A549 treated with GW870086 at 1 μM for 4 hours (cell line): Measurements from ENCODE around the gene SVIL. TPM values are rescaled to one million over a fixed set of nuclear protein-coding genes. Genes with fewer than 3 reads are reported as not detected.

Experiments used
- total RNA-seq: library from RNA; stranded (reverse); fragments of 200-300 nt; extraction: Qiagen RNA extraction; gene quantifications from 5 replicates; pipeline ENCODE4 v1.2.3, GENCODE V29; 2022; ENCODE audit warnings: low read depth

SVIL gene, protein sequence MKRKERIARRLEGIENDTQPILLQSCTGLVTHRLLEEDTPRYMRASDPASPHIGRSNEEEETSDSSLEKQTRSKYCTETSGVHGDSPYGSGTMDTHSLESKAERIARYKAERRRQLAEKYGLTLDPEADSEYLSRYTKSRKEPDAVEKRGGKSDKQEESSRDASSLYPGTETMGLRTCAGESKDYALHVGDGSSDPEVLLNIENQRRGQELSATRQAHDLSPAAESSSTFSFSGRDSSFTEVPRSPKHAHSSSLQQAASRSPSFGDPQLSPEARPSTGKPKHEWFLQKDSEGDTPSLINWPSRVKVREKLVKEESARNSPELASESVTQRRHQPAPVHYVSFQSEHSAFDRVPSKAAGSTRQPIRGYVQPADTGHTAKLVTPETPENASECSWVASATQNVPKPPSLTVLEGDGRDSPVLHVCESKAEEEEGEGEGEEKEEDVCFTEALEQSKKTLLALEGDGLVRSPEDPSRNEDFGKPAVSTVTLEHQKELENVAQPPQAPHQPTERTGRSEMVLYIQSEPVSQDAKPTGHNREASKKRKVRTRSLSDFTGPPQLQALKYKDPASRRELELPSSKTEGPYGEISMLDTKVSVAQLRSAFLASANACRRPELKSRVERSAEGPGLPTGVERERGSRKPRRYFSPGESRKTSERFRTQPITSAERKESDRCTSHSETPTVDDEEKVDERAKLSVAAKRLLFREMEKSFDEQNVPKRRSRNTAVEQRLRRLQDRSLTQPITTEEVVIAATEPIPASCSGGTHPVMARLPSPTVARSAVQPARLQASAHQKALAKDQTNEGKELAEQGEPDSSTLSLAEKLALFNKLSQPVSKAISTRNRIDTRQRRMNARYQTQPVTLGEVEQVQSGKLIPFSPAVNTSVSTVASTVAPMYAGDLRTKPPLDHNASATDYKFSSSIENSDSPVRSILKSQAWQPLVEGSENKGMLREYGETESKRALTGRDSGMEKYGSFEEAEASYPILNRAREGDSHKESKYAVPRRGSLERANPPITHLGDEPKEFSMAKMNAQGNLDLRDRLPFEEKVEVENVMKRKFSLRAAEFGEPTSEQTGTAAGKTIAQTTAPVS (N-terminal part only)
- 16.5 to 20.3 TPM (median 19.3 TPM) in 5 replicates for total RNA-seq

DNA sequence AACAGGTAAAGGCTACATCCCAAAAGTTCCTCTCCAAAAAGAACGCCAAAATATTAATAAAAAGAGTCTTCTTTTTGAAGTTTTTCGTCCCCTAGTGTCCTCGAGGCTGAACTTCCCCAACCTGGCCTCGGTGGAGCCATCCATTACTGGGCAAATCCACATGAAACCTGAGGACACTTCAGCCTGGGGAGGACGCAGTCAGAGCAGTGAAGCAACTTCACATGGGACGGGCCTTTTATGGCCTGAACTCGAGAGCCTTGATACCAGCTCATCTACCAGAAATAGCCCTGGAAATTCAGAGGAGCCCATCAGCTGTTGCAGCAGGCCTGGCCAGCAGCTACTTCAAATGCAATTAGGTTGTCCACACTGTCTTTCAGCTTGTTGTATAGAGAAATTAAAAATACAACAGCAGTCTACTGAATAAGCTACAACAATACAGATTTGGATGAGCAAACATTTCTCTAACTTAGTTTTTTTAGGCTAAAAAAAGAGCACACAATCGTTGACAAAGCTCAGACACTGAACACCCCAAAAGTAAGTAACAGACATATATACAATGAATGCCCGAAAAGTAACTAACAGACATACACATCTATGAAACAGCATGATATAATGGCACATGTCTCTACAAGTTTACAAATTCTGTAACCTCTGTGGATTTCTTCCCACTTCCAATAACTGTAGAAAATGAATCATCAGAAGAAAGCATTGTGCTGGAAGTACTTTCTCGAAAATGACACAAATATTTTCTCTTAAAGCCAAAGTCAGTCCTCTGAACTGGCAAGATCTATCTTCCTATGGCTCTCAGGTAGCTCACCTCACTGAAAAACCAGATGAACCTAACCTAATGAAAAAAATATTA is at the start of gene SVIL:
Gene SVIL, minus strand, starts transcription at position 208 of the 862 bp plus-strand sequence. CDS start 79,913 bp downstream, outside the sequence.

